Vagina (tissue), 2 donors: ENCODE measurements around the gene GAB3.

Experiments
- POLR2A ChIP-seq, 2 donors: fragments of 450-650 bp; IDR thresholded peaks; one replicate each; pipeline ENCODE4 v1.6.1; 2017; ENCODE audit warnings: antibody characterized with exemption in 2 of 2, mild to moderate bottlenecking in 2 of 2, moderate library complexity in 2 of 2
- POLR2AphosphoS5 ChIP-seq, 2 donors: sonication (generic); formaldehyde crosslinking; IDR thresholded peaks; one replicate each; pipeline ENCODE4 v1.9.0; 2017; ENCODE audit warnings: antibody characterized with exemption in 2 of 2, mild to moderate bottlenecking in 2 of 2, low read depth in 1 of 2; ENCODE audit not compliant: insufficient read depth in 1 of 2
- TF ChIP-seq, protein P1 (sequence below), 3 experiments: fragments of 450-650 bp in 2 of 3; fragments of 200-600 bp in 1 of 3; sonication (generic) in 1 of 3; IDR thresholded peaks; one replicate each; pipeline ENCODE4 v1.5.1; 2017 to 2019; ENCODE audit warnings: antibody characterized with exemption in 3 of 3, mild to moderate bottlenecking in 2 of 3, moderate library complexity in 2 of 3

DNA sequence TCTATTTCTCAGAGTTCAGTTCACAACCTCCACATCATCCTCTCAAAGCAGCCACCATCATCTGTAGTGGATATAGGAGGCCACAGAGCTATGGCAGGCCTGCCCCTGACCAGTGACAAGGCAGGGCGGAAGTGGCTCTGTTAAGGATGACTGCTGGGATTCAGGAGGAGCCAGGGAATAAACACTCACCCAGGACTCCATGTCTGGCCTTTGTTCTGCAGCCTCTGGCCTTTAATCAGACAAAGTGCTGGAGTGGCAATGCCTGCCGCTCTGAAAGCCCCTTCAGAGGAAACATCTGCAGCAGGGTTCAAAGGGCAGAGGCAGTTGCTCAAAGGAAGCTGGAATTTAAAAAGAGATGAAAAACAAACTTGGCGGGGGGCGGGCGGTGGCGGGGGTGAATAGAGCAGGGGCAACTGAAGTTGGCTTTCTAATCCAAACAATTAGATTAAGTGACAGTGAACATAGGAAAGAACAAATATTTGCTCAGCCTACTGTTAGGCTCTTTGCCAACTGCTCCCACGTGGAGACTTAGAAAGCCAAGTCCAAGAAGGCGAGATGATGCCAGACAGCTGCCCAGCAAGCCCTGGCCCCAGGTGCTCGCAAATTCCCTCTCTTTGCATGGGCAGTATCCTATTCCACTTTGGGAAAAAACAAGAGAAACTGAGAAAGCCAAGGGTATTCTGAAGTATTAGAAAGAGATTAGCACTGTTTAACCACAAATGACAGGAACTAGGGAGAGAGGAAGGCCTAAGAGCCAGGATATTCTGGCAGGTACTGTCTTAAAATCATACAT is 48.9 kb upstream of the GAB3 start:
- TF ChIP-seq, protein P1, sequence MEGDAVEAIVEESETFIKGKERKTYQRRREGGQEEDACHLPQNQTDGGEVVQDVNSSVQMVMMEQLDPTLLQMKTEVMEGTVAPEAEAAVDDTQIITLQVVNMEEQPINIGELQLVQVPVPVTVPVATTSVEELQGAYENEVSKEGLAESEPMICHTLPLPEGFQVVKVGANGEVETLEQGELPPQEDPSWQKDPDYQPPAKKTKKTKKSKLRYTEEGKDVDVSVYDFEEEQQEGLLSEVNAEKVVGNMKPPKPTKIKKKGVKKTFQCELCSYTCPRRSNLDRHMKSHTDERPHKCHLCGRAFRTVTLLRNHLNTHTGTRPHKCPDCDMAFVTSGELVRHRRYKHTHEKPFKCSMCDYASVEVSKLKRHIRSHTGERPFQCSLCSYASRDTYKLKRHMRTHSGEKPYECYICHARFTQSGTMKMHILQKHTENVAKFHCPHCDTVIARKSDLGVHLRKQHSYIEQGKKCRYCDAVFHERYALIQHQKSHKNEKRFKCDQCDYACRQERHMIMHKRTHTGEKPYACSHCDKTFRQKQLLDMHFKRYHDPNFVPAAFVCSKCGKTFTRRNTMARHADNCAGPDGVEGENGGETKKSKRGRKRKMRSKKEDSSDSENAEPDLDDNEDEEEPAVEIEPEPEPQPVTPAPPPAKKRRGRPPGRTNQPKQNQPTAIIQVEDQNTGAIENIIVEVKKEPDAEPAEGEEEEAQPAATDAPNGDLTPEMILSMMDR (IDR thresholded peaks at IDR 0.05): no peak
- TF ChIP-seq POLR2A (IDR thresholded peaks at IDR 0.05): no peak
- no peak for TF ChIP-seq POLR2AphosphoS5 (IDR thresholded peaks at IDR 0.05; ENCODE audit: insufficient read depth in 1 of 2, low read depth in 1 of 2)
